Thyroid gland (tissue), 4 donors: ENCODE measurements around the gene DNM3. TPM values are rescaled to one million over a fixed set of nuclear protein-coding genes. Genes with fewer than 3 reads are reported as not detected.

ENCODE experiments used
- DNase-seq, 2 donors: peaks; one replicate each; pipeline ENCODE4 v3.0.0-alpha.2; 2019
- H3K27ac ChIP-seq, 3 donors: fragments of 200-600 bp; sonication (generic); 1 replicate in 2 of 3; 2 replicates in 1 of 3; pipeline ENCODE4 v1.5.1; 2016 to 2019; ENCODE audit warnings: mild to moderate bottlenecking in 1 of 3, moderate library complexity in 1 of 3
- H3K27me3 ChIP-seq: fragments of 200-600 bp; sonication (generic); one replicate; pipeline ENCODE4 v1.5.1; 2019
- H3K36me3 ChIP-seq, 2 donors: fragments of 200-600 bp; sonication (generic); one replicate each; pipeline ENCODE4 v1.5.1; 2016 to 2019
- H3K4me1 ChIP-seq, 2 donors: fragments of 200-600 bp; sonication (generic); one replicate each; pipeline ENCODE4 v1.5.1; 2017 to 2019
- H3K4me3 ChIP-seq, 3 donors: fragments of 200-600 bp; sonication (generic); replicated peaks in 1 of 3; 1 replicate in 2 of 3; 2 replicates in 1 of 3; pipeline ENCODE4 v1.5.1; 2016; ENCODE audit warnings: mild to moderate bottlenecking in 1 of 3
- H3K9me3 ChIP-seq: fragments of 200-600 bp; sonication (generic); one replicate; pipeline ENCODE4 v1.5.1; 2017
- CTCF ChIP-seq, 6 experiments: fragments of 200-600 bp in 3 of 6; fragments of 450-650 bp in 3 of 6; sonication (generic) in 3 of 6; IDR thresholded peaks; one replicate each; pipeline ENCODE4 v1.5.1; 2016 to 2019; ENCODE audit warnings: antibody characterized with exemption in 6 of 6, mild to moderate bottlenecking in 2 of 6, inconsistent platforms in 1 of 6, moderate library complexity in 1 of 6
- POLR2A ChIP-seq, 2 donors: fragments of 450-650 bp; IDR thresholded peaks; one replicate each; pipeline ENCODE4 v1.6.1; 2017; ENCODE audit warnings: antibody characterized with exemption in 2 of 2, mild to moderate bottlenecking in 2 of 2, moderate library complexity in 1 of 2
- WGBS, 2 donors: methylation state at CpG; one replicate each; pipeline ENCODE4 v1.1.5; 2017; 5-methylcytosine and 5-hydroxymethylcytosine counted together
- intact Hi-C: fragments of 100-400 bp; cut with DNase I; formaldehyde crosslinking; loops from one replicate; pipeline ENCODE4 v1.15.1; 2023
- total RNA-seq, 4 donors: library from RNA; depleted of rRNA; stranded (reverse); fragments of >200 nt; gene quantifications; one replicate each; pipeline ENCODE4 v1.2.3, GENCODE V29; 2016

The DNM3 gene
- total RNA-seq, 4 donors from 2014 or later, result 9.0 to 13.6 (median 10.8) TPM

- intact Hi-C loops, result no loop called here
- TF ChIP-seq POLR2A (IDR thresholded peaks at IDR 0.05) (no peak), CTCF (IDR thresholded peaks at IDR 0.05) (no peak)
- WGBS, 2 donors, result 96 to 100% methylated on average over 1 of the region's 1 CpG
Observed at GRCh38 chr1:171855381-171855780, 14.1 kb downstream of the DNM3 start.

GRCh38 chr1:171858696-171859095, 17.4 kb downstream of the DNM3 start:
- H3K4me3 ChIP-seq, result no peak overlapping the region
- WGBS, 2 donors, result 75 to 84% methylated on average over 3 of the region's 3 CpGs
- TF ChIP-seq CTCF (IDR thresholded peaks at IDR 0.05), result no peak
- TF ChIP-seq POLR2A (IDR thresholded peaks at IDR 0.05), result no peak
- no peak for DNase-seq
- H3K4me1 ChIP-seq, result no peaks in the 10 kb centered on the region
- no peaks in the 10 kb centered on the region for H3K9me3 ChIP-seq
- H3K36me3 ChIP-seq, result no peaks in the 10 kb centered on the region
- no peaks in the 10 kb centered on the region for H3K27me3 ChIP-seq
- intact Hi-C loops, result no loop called here
- no peak overlapping the region for H3K27ac ChIP-seq

More at GRCh38 chr1:171855381-171855780, 14.1 kb downstream of the DNM3 start:
- Histone ChIP-seq H3K4me1 (no peaks in the 10 kb centered on the region), H3K9me3 (no peaks in the 10 kb centered on the region), H3K36me3 (no peaks in the 10 kb centered on the region), H3K4me3 (no peak overlapping the region), H3K27me3 (no peaks in the 10 kb centered on the region), H3K27ac (no peak overlapping the region)
- no peak for DNase-seq

GRCh38 chr1:171860696-171861095, 19.4 kb downstream of the DNM3 start:
- intact Hi-C loops, result no loop called here
- Histone ChIP-seq H3K27me3 (no peaks in the 10 kb centered on the region), H3K4me1 (no peaks in the 10 kb centered on the region), H3K4me3 (no peak overlapping the region), H3K36me3 (no peaks in the 10 kb centered on the region), H3K27ac (no peak overlapping the region), H3K9me3 (no peaks in the 10 kb centered on the region)
- WGBS, 2 donors, result 75 to 87% methylated on average over 1 of the region's 1 CpG
- TF ChIP-seq CTCF (IDR thresholded peaks at IDR 0.05) (no peak), POLR2A (IDR thresholded peaks at IDR 0.05) (no peak)
- no peak for DNase-seq

- Histone ChIP-seq H3K9me3 (no peaks in the 10 kb centered on the region), H3K4me1 (peaks cover 2 to 7% of the 10 kb centered on the region in 2 donors), H3K4me3 (no peak overlapping the region), H3K27me3 (no peaks in the 10 kb centered on the region), H3K27ac (no peak overlapping the region), H3K36me3 (no peaks in the 10 kb centered on the region)
- no peak for DNase-seq
- WGBS, 2 donors, result 93% methylated on average over 4 of the region's 4 CpGs
- intact Hi-C loops, result no loop called here
- TF ChIP-seq CTCF (IDR thresholded peaks at IDR 0.05) (no peak), POLR2A (IDR thresholded peaks at IDR 0.05) (no peak)
Observed at GRCh38 chr1:171863531-171863930, 22.2 kb downstream of the DNM3 start.

- TF ChIP-seq CTCF (IDR thresholded peaks at IDR 0.05), result no peak
- no peak for TF ChIP-seq POLR2A (IDR thresholded peaks at IDR 0.05)
- intact Hi-C loops, result no loop called here
- Histone ChIP-seq H3K4me3 (no peak overlapping the region), H3K9me3 (no peaks in the 10 kb centered on the region), H3K27me3 (no peaks in the 10 kb centered on the region), H3K36me3 (no peaks in the 10 kb centered on the region), H3K4me1 (peaks cover 10 to 14% of the 10 kb centered on the region in 2 donors), H3K27ac (no peak overlapping the region)
- no peak for DNase-seq
Observed at GRCh38 chr1:171864308-171864707, 23.0 kb downstream of the DNM3 start.
